Measurements from ENCODE around the gene OR5H14.
"Not testable (repeated sequence)": the region's sequence is repeated elsewhere in the genome, so short reads cannot be mapped to it uniquely, and the experiment has no call there.

Gene OR5H14

GRCh38 chr3:98147179-98147578, at the start of gene OR5H14:
Gene OR5H14 (plus strand): TSS chr3:98147479. CDS start chr3:98149386, 1,907 bp downstream.
- DNase-seq (ENCODE audit: low spot score), result no peak

- no peak for DNase-seq (ENCODE audit: low spot score)
Measured at GRCh38 chr3:98099848-98100247, 47.4 kb upstream of the OR5H14 start.

- DNase-seq (ENCODE audit: low spot score), result no peak
Measured at GRCh38 chr3:98108162-98108561, 39.1 kb upstream of the OR5H14 start.

GRCh38 chr3:98109807-98110549, 37.3 kb upstream of the OR5H14 start:
- DNase-seq (ENCODE audit: low spot score), result no peak

GRCh38 chr3:98110550-98110908, 36.8 kb upstream of the OR5H14 start:
- no peak for DNase-seq (ENCODE audit: low spot score)

GRCh38 chr3:98114264-98114663, 33.0 kb upstream of the OR5H14 start:
- DNase-seq (ENCODE audit: low spot score), result no peak

GRCh38 chr3:98115717-98116116, 31.6 kb upstream of the OR5H14 start:
- DNase-seq (ENCODE audit: low spot score), result no peak

- no peak for DNase-seq (ENCODE audit: low spot score)
Measured at GRCh38 chr3:98130421-98130820, 16.9 kb upstream of the OR5H14 start, which contains the start of gene OR5H1. Gene OR5H1 (plus strand): TSS chr3:98130721. CDS start chr3:98132698, 1,977 bp downstream.

- DNase-seq (ENCODE audit: low spot score), result no peak
Measured at GRCh38 chr3:98136631-98137030, 10.6 kb upstream of the OR5H14 start.

- DNase-seq (ENCODE audit: low spot score), result not testable (repeated sequence)
Measured at GRCh38 chr3:98137826-98138557, 9.3 kb upstream of the OR5H14 start.

- no peak for DNase-seq (ENCODE audit: low spot score)
Measured at GRCh38 chr3:98140531-98140930, 6.7 kb upstream of the OR5H14 start.

- no peak for DNase-seq (ENCODE audit: low spot score)
Measured at GRCh38 chr3:98148751-98149150, 1.5 kb downstream of the OR5H14 start.

GRCh38 chr3:98149456-98149855, 2.2 kb downstream of the OR5H14 start:
- DNase-seq (ENCODE audit: low spot score), result not testable (repeated sequence)

GRCh38 chr3:98151241-98151640, 4.0 kb downstream of the OR5H14 start:
- DNase-seq (ENCODE audit: low spot score), result no peak

- no peak for DNase-seq (ENCODE audit: low spot score)
Measured at GRCh38 chr3:98166396-98166795, 19.1 kb downstream of the OR5H14 start, which contains the start of gene OR5H15. Gene OR5H15 (plus strand): TSS chr3:98166696. CDS start chr3:98168700, 2,004 bp downstream.

GRCh38 chr3:98171071-98171470, 23.8 kb downstream of the OR5H14 start:
- no peak for DNase-seq (ENCODE audit: low spot score)

GRCh38 chr3:98172621-98173020, 25.3 kb downstream of the OR5H14 start:
- DNase-seq (ENCODE audit: low spot score), result no peak

- no peak for DNase-seq (ENCODE audit: low spot score)
Measured at GRCh38 chr3:98180319-98180890, 33.1 kb downstream of the OR5H14 start.

GRCh38 chr3:98182196-98182595, 34.9 kb downstream of the OR5H14 start:
- DNase-seq (ENCODE audit: low spot score), result no peak

- DNase-seq (ENCODE audit: low spot score), result no peak
Measured at GRCh38 chr3:98185180-98185579, 37.9 kb downstream of the OR5H14 start.

GRCh38 chr3:98188545-98188944, 41.3 kb downstream of the OR5H14 start:
- peak; percentile 3 for DNase-seq (ENCODE audit: low spot score)

- not testable (repeated sequence) for DNase-seq (ENCODE audit: low spot score)
Measured at GRCh38 chr3:98190911-98191310, 43.6 kb downstream of the OR5H14 start.

GRCh38 chr3:98196293-98196692, 49.0 kb downstream of the OR5H14 start:
- DNase-seq (ENCODE audit: low spot score), result not testable (repeated sequence)
